Liver (tissue), 9 donors: ENCODE results near the gene OSMR. TPM values are rescaled to one million over a fixed set of nuclear protein-coding genes. Genes with fewer than 3 reads are reported as not detected.
"Not testable (repeated sequence)": the region's sequence is repeated elsewhere in the genome, so short reads cannot be mapped to it uniquely, and the experiment has no call there.

ENCODE experiments used
- DNase-seq: peaks from one replicate; pipeline ENCODE4 v3.0.0-alpha.2; 2017; ENCODE audit warnings: low spot score
- H3K27ac ChIP-seq, 2 donors: one replicate each; pipeline ENCODE4 v1.7.0; 2013; ENCODE audit warnings: inconsistent platforms in 2 of 2, low read length in 2 of 2, control low read depth in 1 of 2, low read depth in 1 of 2, mild to moderate bottlenecking in 1 of 2
- H3K27me3 ChIP-seq, 4 donors: one replicate each; pipeline versions ENCODE4 v1.6.1 to v1.7.0; 2013; ENCODE audit warnings: low read length in 3 of 4, inconsistent platforms in 1 of 4, mild to moderate bottlenecking in 1 of 4, moderate library complexity in 1 of 4; ENCODE audit not compliant: control insufficient read depth in 4 of 4, insufficient read depth in 4 of 4
- H3K36me3 ChIP-seq, 4 donors: one replicate each; pipeline versions ENCODE4 v1.6.1 to v1.7.0; 2013; ENCODE audit warnings: low read length in 3 of 4, mild to moderate bottlenecking in 3 of 4, low read depth in 1 of 4, moderate library complexity in 1 of 4; ENCODE audit not compliant: control insufficient read depth in 4 of 4, insufficient read depth in 3 of 4
- H3K4me1 ChIP-seq, 4 donors: one replicate each; pipeline versions ENCODE4 v1.6.1 to v1.7.0; 2013; ENCODE audit warnings: low read length in 3 of 4, mild to moderate bottlenecking in 3 of 4, moderate library complexity in 1 of 4; ENCODE audit not compliant: control insufficient read depth in 4 of 4, insufficient read depth in 4 of 4
- H3K4me3 ChIP-seq, 3 donors: one replicate each; pipeline versions ENCODE4 v1.6.1 to v1.7.0; 2013; ENCODE audit warnings: low read length in 3 of 3, control low read depth in 1 of 3, low read depth in 1 of 3, mild to moderate bottlenecking in 1 of 3
- H3K9ac ChIP-seq, 2 donors: one replicate each; pipeline ENCODE4 v1.7.0; 2013; ENCODE audit warnings: low read length in 2 of 2, mild to moderate bottlenecking in 2 of 2, moderate library complexity in 2 of 2, control low read depth in 1 of 2, low read depth in 1 of 2
- H3K9me3 ChIP-seq, 4 donors: one replicate each; pipeline versions ENCODE4 v1.6.1 to v1.7.0; 2013; ENCODE audit warnings: low read length in 3 of 4; ENCODE audit not compliant: control insufficient read depth in 4 of 4
- ATF3 ChIP-seq: IDR thresholded peaks from 2 replicates; pipeline ENCODE4 v1.6.1; 2016; ENCODE audit warnings: antibody characterized with exemption
- CTCF ChIP-seq: fragments of 150-350 bp; IDR thresholded peaks from 2 replicates; pipeline ENCODE4 v1.5.1; 2017; ENCODE audit warnings: improper control_type of control experiment, low read depth, low read length; ENCODE audit not compliant: missing input control
- EGR1 ChIP-seq, 2 donors: IDR thresholded peaks; 2 replicates each; pipeline ENCODE4 v1.6.1; 2016 to 2018; ENCODE audit warnings: antibody characterized with exemption in 2 of 2, low read depth in 2 of 2
- FOXA1 ChIP-seq: IDR thresholded peaks from 2 replicates; pipeline ENCODE4 v1.6.1; 2016; ENCODE audit warnings: antibody characterized with exemption
- FOXA2 ChIP-seq: IDR thresholded peaks from 2 replicates; pipeline ENCODE4 v1.6.1; 2016; ENCODE audit warnings: antibody characterized with exemption
- GABPA ChIP-seq, 2 donors: IDR thresholded peaks in 1 of 2; conservative IDR thresholded peaks in 1 of 2; 2 replicates each; pipeline ENCODE4 v1.6.1; 2016; ENCODE audit warnings: antibody characterized with exemption in 2 of 2, mild to moderate bottlenecking in 1 of 2, moderate library complexity in 1 of 2
- HNF4A ChIP-seq, 2 donors: conservative IDR thresholded peaks; 2 replicates each; pipeline ENCODE4 v1.6.1; 2016; ENCODE audit warnings: antibody characterized with exemption in 2 of 2, mild to moderate bottlenecking in 2 of 2
- HNF4G ChIP-seq: IDR thresholded peaks from 2 replicates; pipeline ENCODE4 v1.6.1; 2016; ENCODE audit warnings: antibody characterized with exemption
- JUND ChIP-seq, 2 donors: IDR thresholded peaks; 2 replicates each; pipeline ENCODE4 v1.6.1; 2016; ENCODE audit warnings: antibody characterized with exemption in 2 of 2
- MAX ChIP-seq: IDR thresholded peaks from 2 replicates; pipeline ENCODE4 v1.6.1; 2016; ENCODE audit warnings: antibody characterized with exemption
- NR2F2 ChIP-seq: IDR thresholded peaks from 2 replicates; pipeline ENCODE4 v1.6.1; 2016; ENCODE audit warnings: antibody characterized with exemption
- RAD21 ChIP-seq, 2 donors: IDR thresholded peaks; 2 replicates each; pipeline ENCODE4 v1.6.1; 2016; ENCODE audit warnings: antibody characterized with exemption in 2 of 2, mild to moderate bottlenecking in 2 of 2
- REST ChIP-seq: IDR thresholded peaks from 2 replicates; pipeline ENCODE4 v1.6.1; 2016; ENCODE audit warnings: antibody characterized with exemption, mild to moderate bottlenecking
- RXRA ChIP-seq, 2 donors: IDR thresholded peaks; 2 replicates each; pipeline ENCODE4 v1.6.1; 2017 to 2018; ENCODE audit warnings: antibody characterized with exemption in 2 of 2, mild to moderate bottlenecking in 1 of 2
- SP1 ChIP-seq: IDR thresholded peaks from 2 replicates; pipeline ENCODE4 v1.6.1; 2018; ENCODE audit warnings: antibody characterized with exemption, mild to moderate bottlenecking
- TAF1 ChIP-seq: conservative IDR thresholded peaks from 2 replicates; pipeline ENCODE4 v1.6.1; 2016; ENCODE audit warnings: antibody characterized with exemption, mild to moderate bottlenecking
- YY1 ChIP-seq: IDR thresholded peaks from 2 replicates; pipeline ENCODE4 v1.6.1; 2016; ENCODE audit warnings: antibody characterized with exemption, mild to moderate bottlenecking
- ZBTB33 ChIP-seq: IDR thresholded peaks from 2 replicates; pipeline ENCODE4 v1.6.1; 2016; ENCODE audit warnings: antibody characterized with exemption
- WGBS: extraction: QIAGEN DNeasy Blood & Tissue Kit; methylation state at CpG from one replicate; pipeline ENCODE4 v1.1.7; 2013; 5-methylcytosine and 5-hydroxymethylcytosine counted together
- polyA plus RNA-seq, 2 donors: library from polyadenylated mRNA; stranded (reverse) in 1 of 2; unstranded in 1 of 2; fragments of 200-250 nt in 1 of 2; fragments of >200 nt in 1 of 2; fragmentation: Nextera tagmentation in 1 of 2; extraction: Ambion mirVana in 1 of 2; gene quantifications; one replicate each; pipeline versions ENCODE4 v1.2.1 to v1.2.3, GENCODE V29; 2013 to 2015
- total RNA-seq, 2 donors: library from RNA; depleted of rRNA; stranded (reverse); fragments of >200 nt; gene quantifications; one replicate each; pipeline ENCODE4 v1.2.3, GENCODE V29; 2014
- donor health status: healthy.
- donor health status: healthy.
- donor health status: healthy.
- donor health status: healthy.
- donor health status: healthy.

OSMR gene
- total and polyA plus RNA-seq, 4 donors: 4.3 to 34.5 (median 11.7) TPM

GRCh38 chr5:38858839-38859238, 13.0 kb downstream of the OSMR start (continued):
- TF ChIP-seq RAD21 (IDR thresholded peaks at IDR 0.05) (no peak), CTCF (no peak), MAX (no peak), YY1 (no peak), SP1 (no peak)

- not testable (repeated sequence) for DNase-seq, H3K36me3 ChIP-seq, H3K4me1 ChIP-seq, H3K4me3 ChIP-seq, H3K9me3 ChIP-seq, H3K9ac ChIP-seq, H3K27me3 ChIP-seq, H3K27ac ChIP-seq
- WGBS: 95% methylated on average over 55 of the region's 64 CpGs
Observed at GRCh38 chr5:38861986-38862770, 16.4 kb downstream of the OSMR start.

- Histone ChIP-seq H3K36me3 (peaks cover 0 to 6% (median 0%) of the 10 kb centered on the region in 4 donors), H3K27me3 (no peaks in the 10 kb centered on the region), H3K9ac (no peak overlapping the region), H3K4me3 (no peak overlapping the region), H3K9me3 (no peaks in the 10 kb centered on the region), H3K4me1 (peaks cover 0 to 2% (median 0%) of the 10 kb centered on the region in 4 donors), H3K27ac (no peak overlapping the region)
- TF ChIP-seq ZBTB33 (no peak), MAX (no peak), JUND (IDR thresholded peaks at IDR 0.05) (no peak), EGR1 (IDR thresholded peaks at IDR 0.05; ENCODE audit: low read depth in 2 of 2) (no peak), NR2F2 (no peak), FOXA1 (no peak), HNF4G (no peak), RAD21 (IDR thresholded peaks at IDR 0.05) (no peak), FOXA2 (no peak), RXRA (IDR thresholded peaks at IDR 0.05) (no peak), TAF1 (no peak), HNF4A (conservative IDR thresholded peaks at IDR 0.05) (no peak), YY1 (no peak), SP1 (no peak), REST (no peak), ATF3 (no peak), GABPA (IDR thresholded peaks at IDR 0.05 in 1 of 2, conservative IDR thresholded peaks at IDR 0.05 in 1 of 2) (no peak)
- no peak for DNase-seq
- 91% methylated on average over 4 of the region's 4 CpGs for WGBS
Observed at GRCh38 chr5:38866362-38867031, 20.7 kb downstream of the OSMR start.
